M059J (cell line): Measurements from ENCODE around the gene KRT1. TPM values are rescaled to one million over a fixed set of nuclear protein-coding genes. Genes with fewer than 3 reads are reported as not detected.

ENCODE experiments used
- DNase-seq: peaks from one replicate; pipeline ENCODE4 v3.0.0-alpha.2; 2012; ENCODE audit warnings: low read depth
- total RNA-seq: library from RNA; depleted of rRNA; stranded (reverse); fragments of >200 nt; shearing (Covaris generic); gene quantifications from 2 replicates; pipeline ENCODE4 v1.2.3, GENCODE V29; 2014

Gene KRT1
- total RNA-seq, 1 experiment from 2014 or later, result not detected

DNA sequence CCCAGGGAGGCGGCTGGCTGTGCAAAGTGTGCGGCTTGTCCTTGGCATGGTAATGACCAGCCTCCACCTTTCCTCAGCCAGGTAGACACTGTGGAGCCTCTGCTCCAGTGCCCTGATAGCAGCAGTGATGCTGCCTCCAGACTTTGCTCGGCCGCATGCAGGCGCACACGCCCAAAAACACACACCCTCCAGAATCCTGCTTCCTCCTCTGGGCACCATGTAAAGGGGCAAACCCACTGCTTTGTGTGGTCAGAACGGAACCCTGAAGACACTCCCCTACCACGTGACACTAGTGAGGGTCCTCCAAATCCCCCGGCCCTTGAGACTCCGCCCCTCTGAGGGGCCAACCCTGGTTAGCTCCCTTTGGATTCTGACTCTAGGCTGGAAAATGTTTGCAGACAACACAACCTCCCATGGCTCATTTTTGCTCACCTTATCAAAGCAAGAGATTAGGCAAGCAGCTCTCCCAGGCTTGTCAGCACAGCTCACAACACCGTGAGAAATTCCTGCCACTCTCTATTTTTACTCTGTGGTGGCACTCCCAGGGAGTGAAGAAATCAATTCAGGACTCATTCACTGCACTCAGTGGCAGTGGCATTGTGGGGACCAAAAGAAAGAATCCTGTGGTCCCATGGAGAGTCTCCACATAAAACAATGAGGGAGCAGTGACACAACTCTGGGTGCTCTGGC lies 18.6 kb upstream of the KRT1 start:
- no peak for DNase-seq

DNA sequence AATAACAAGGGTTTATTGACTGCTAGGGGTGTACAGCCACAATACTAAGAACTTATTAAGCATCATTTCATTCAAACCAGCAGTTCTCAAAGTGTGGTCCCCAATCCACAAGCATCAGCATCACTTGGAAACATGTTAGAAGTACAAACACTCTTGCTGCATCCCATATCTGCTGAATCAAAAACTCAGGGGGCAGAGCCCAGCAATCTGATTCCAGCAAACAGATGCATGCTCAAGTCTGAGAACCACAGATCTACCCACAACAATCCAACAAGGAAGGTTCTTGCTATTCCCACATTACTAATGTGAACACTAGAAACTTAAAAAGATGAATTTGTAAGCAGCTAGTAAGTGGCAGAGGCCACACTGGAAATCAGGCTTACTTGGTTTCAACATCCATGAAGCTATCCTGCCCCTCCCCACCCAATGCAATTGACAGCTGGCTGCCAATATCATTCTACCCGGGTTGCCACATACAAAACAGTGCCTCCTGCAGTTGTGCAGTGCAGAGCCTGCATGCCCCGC lies 16.9 kb upstream of the KRT1 start:
- DNase-seq, result no peak

DNA sequence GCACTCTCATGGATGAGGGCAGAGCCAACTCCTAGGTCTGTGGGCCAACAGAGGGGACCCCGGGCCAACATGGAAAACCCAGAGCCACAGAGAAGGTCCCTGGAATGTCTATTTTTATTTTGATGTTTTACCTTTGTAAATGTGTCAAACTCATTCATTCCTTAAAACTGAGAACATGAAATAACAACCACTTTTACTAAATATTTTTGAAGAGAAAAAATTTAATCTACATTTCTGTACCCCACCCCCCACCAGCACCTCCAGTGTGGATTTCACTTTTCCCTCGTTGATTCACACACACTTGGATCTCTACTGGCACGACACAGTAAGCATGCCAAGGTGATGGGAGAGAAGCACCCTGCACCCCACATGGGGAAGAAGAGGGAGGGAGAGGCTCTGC lies 16.4 kb upstream of the KRT1 start:
- DNase-seq, result no peak

DNA sequence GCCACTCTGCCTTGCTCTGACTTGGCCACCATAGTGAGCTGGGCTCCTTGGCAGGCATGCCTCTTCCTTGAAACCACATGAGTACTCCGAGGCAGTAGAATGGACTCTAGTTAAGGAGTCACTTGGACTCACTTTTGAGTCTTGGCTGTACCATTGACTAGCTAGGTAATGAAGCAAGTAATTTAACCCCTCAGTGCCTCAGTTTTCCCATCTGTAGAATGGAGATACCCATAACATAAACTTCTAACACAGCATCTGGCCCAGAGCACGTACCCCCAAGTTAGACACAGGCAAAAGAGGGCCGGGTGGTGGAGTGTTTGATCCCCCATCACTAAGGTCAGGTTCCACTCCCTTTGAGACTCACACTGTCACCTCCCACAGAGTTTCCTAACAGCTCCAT lies 14.8 kb upstream of the KRT1 start:
- no peak for DNase-seq

- DNase-seq, result no peak
Measured at GRCh38 chr12:52694151-52694550, 13.9 kb upstream of the KRT1 start.

GRCh38 chr12:52693261-52693660 lies 13.1 kb upstream of the KRT1 start:
- DNase-seq, result no peak

GRCh38 chr12:52692254-52692653 lies 12.0 kb upstream of the KRT1 start:
- no peak for DNase-seq

DNA sequence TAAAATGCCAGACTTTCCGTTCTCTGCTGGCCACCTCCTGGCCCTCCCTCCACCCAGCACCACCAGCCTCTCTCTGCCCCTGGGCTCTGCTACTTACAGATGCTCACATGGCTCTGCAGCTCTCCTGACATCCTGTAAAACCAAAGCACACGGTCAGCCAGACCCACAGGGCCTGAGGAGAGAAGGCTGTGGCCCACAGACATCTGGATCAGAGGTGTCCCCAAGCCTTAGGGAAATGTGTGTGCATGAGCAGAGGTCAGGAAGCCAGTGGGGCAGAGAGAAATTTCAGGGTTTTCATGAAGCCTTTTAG lies 11.6 kb upstream of the KRT1 start:
- no peak for DNase-seq

- no peak for DNase-seq
Measured at GRCh38 chr12:52691076-52691840, 11.1 kb upstream of the KRT1 start.

- no peak for DNase-seq
Measured at GRCh38 chr12:52690351-52691075, 10.3 kb upstream of the KRT1 start.

- no peak for DNase-seq
Measured at GRCh38 chr12:52689936-52690335, 9.7 kb upstream of the KRT1 start.

DNA sequence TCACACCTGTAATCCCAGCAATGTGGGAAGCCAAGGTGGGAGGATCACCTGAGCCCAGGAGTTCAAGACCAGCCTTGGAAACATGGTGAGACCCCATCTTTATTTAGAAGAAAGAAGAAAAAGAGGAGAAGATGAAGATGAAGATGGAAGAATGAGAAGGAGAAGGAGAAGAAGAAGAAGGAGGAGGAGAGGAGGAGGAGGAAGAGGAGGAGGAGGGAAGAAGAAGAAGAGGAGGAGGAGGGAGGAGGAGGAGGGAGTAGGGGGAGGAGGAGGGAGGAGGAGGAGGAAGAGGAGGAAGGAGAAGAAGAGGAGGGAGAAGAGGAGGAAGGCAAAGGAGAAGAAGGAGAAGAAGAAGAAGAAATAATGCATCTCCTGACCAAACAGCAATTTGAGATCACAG lies 9.0 kb upstream of the KRT1 start:
- DNase-seq, result no peak

DNA sequence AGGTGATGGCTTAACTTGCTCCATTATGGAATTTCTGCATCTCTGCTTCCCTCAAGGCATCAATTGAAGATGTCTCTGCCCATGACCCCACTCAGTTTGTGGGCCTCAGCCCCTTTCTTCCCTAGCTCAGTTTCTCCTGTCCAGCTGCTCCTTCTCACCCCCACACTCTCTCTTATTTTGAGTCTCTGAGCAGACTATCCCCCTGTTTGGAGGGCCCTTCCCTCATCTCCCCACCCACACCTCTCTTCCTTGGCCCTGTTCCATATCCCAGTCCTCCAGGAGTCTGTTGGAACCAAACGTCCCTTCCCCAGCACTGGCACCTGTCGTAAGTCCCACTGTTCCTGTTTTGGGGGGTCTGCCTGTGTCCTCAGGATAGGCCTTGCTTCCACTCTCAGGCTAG lies 8.3 kb upstream of the KRT1 start:
- no peak for DNase-seq

- no peak for DNase-seq
Measured at GRCh38 chr12:52687497-52688385, 7.5 kb upstream of the KRT1 start.

- no peak for DNase-seq
Measured at GRCh38 chr12:52686756-52687487, 6.7 kb upstream of the KRT1 start.

- no peak for DNase-seq
Measured at GRCh38 chr12:52686063-52686462, 5.9 kb upstream of the KRT1 start.

DNA sequence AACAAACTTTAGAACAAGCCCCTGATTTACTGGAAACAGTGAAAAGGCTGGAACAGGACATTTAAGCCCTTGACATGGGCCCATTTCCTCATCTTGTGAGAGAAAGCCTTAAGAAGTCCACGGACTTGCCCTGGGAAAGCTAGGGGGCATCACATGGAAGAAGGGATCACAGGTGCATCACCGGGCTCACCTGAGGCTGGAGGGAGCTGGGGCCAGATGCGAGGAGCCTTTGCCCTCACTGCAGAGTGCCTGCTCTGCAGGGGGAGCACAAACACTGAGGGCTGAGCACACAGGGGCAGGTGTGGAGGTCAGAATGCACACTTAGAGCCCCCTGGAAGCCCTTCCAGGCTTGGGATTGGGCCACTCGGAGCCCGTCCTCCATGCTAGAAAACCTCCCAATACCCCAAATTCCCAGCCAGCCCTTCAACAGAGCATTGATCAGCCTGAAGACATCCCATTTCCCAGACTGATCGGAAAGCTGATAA lies 5.2 kb upstream of the KRT1 start:
- no peak for DNase-seq

GRCh38 chr12:52684431-52684830 lies 4.2 kb upstream of the KRT1 start:
- DNase-seq, result no peak

DNA sequence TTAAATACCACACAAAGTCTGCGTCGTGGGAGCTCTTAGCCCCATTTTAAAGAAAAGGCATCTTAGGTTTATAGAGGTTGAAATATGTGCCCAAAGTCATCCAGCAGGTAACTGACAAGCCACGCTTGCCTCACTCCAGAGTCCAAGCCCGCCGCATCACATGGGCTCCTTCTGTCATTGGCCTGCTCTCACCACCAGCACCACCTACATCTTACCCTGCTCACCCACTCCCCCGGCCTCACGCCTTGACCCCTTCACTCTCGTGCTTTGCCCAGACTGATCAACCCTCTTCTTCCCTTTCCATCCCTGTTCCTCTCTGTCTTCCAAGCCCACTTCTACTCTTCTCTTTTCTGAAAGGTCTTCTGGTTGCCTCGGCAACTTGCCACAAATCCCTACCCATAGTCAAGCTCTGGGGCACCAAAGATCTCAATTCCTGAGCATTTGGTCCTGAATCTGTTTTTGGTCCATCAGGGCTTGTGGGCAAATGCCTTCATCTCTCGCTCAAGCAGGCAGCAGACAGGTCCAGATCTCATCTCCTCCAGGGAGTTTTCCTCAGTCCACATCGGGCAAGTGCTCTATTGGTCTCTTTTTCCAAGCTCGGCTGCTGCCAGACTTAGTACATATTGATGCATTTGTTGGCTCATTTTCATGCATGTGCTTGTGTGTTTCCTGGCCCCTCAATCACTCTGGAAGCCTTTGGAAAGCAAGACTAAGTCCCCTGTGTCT lies 3.5 kb upstream of the KRT1 start:
- DNase-seq, result no peak

- DNase-seq, result no peak
Measured at GRCh38 chr12:52682938-52683574, 2.8 kb upstream of the KRT1 start.
